AG09309 (cell line): Measurements from ENCODE around the gene USP53.
"Not testable (repeated sequence)": the region's sequence is repeated elsewhere in the genome, so short reads cannot be mapped to it uniquely, and the experiment has no call there.

Experiments used
- DNase-seq: peaks from one replicate; pipeline ENCODE4 v3.0.0-alpha.2; 2010; ENCODE audit warnings: low read depth
- H3K4me3 ChIP-seq: 2 replicates; pipeline ENCODE4 v1.5.1; 2011; ENCODE audit warnings: mild to moderate bottlenecking, low read depth, low read length, moderate library complexity; ENCODE audit not compliant: control insufficient read depth
- CTCF ChIP-seq: IDR thresholded peaks from 2 replicates; pipeline ENCODE4 v1.5.1; 2011; ENCODE audit warnings: mild to moderate bottlenecking, low read depth, low read length, inconsistent platforms; ENCODE audit not compliant: insufficient read depth, control insufficient read depth; ENCODE audit errors: missing control alignments

USP53 gene

GRCh38 chr4:119240128-119240527, 27.6 kb downstream of the USP53 start:
- H3K4me3 ChIP-seq, result no peak overlapping the region
- TF ChIP-seq CTCF, result no peak
- DNase-seq, result no peak

- no peak overlapping the region for H3K4me3 ChIP-seq
- no peak for TF ChIP-seq CTCF
- DNase-seq, result no peak
Observed at GRCh38 chr4:119240568-119240967, 28.1 kb downstream of the USP53 start.

GRCh38 chr4:119242417-119242816, 29.9 kb downstream of the USP53 start:
- no peak for TF ChIP-seq CTCF
- no peak overlapping the region for H3K4me3 ChIP-seq
- DNase-seq, result no peak

GRCh38 chr4:119243868-119244267, 31.4 kb downstream of the USP53 start:
- DNase-seq, result no peak
- no peak for TF ChIP-seq CTCF

GRCh38 chr4:119244344-119244743, 31.8 kb downstream of the USP53 start:
- no peak for DNase-seq
- TF ChIP-seq CTCF, result no peak
- H3K4me3 ChIP-seq, result no peak overlapping the region

More at GRCh38 chr4:119243868-119244267, 31.4 kb downstream of the USP53 start:
- no peak overlapping the region for H3K4me3 ChIP-seq

GRCh38 chr4:119244832-119245231, 32.3 kb downstream of the USP53 start:
- DNase-seq, result no peak
- no peak for TF ChIP-seq CTCF
- H3K4me3 ChIP-seq, result no peak overlapping the region

- DNase-seq, result no peak
- no peak for TF ChIP-seq CTCF
Observed at GRCh38 chr4:119246177-119246733, 33.7 kb downstream of the USP53 start.

GRCh38 chr4:119251037-119251436, 38.5 kb downstream of the USP53 start:
- not testable (repeated sequence) for DNase-seq

More at GRCh38 chr4:119246177-119246733, 33.7 kb downstream of the USP53 start:
- no peak overlapping the region for H3K4me3 ChIP-seq

GRCh38 chr4:119255223-119255622, 42.7 kb downstream of the USP53 start:
- not testable (repeated sequence) for H3K4me3 ChIP-seq, DNase-seq

More at GRCh38 chr4:119251037-119251436, 38.5 kb downstream of the USP53 start:
- not testable (repeated sequence) for H3K4me3 ChIP-seq
